A549 (cell line): ENCODE measurements around the gene RASA2.

ENCODE experiments used
- CHD2 ChIP-seq: fragments of 150-350 bp; IDR thresholded peaks from 2 replicates; pipeline ENCODE4 v1.6.1; 2014; ENCODE audit warnings: low read length; ENCODE audit not compliant: partially characterized antibody
- CTCF ChIP-seq: fragments of >200 bp; sonication (Bioruptor Twin); formaldehyde crosslinking; IDR thresholded peaks from 3 replicates; pipeline ENCODE4 v1.5.1; 2016
- EP300 ChIP-seq, 2 experiments: fragments of >200 bp; sonication (Bioruptor Twin); formaldehyde crosslinking; IDR thresholded peaks; 2 replicates in 1 of 2; 3 replicates in 1 of 2; pipeline ENCODE4 v1.6.1; 2016 to 2017
- JUNB ChIP-seq: fragments of >200 bp; sonication (Bioruptor Twin); formaldehyde crosslinking; IDR thresholded peaks from 2 replicates; pipeline ENCODE4 v1.6.1; 2016
- MAX ChIP-seq: IDR thresholded peaks from 2 replicates; pipeline ENCODE4 v1.6.1; 2012
- NR3C1 ChIP-seq: fragments of >200 bp; sonication (Bioruptor Twin); formaldehyde crosslinking; IDR thresholded peaks from 3 replicates; pipeline ENCODE4 v1.6.1; 2017
- POLR2A ChIP-seq: IDR thresholded peaks from 2 replicates; pipeline ENCODE4 v1.6.1; 2012; ENCODE audit warnings: mild to moderate bottlenecking, low read length
- RCOR1 ChIP-seq: fragments of 150-350 bp; IDR thresholded peaks from 2 replicates; pipeline ENCODE4 v1.6.1; 2014; ENCODE audit warnings: antibody characterized with exemption, low read length, low read depth
- TP53 ChIP-seq: fragments of 250-450 bp; sonication (Bioruptor Pico); IDR thresholded peaks from 2 replicates; pipeline ENCODE4 v1.5.0; 2021; ENCODE audit warnings: mild to moderate bottlenecking, moderate library complexity
- ZSCAN20 ChIP-seq: fragments of 250-450 bp; sonication (Bioruptor Pico); IDR thresholded peaks from 2 replicates; pipeline ENCODE4 v1.8.0; 2022; ENCODE audit warnings: mild to moderate bottlenecking, moderate library complexity
- TF ChIP-seq, protein P1 (sequence below): fragments of 450-650 bp; IDR thresholded peaks from 2 replicates; pipeline ENCODE4 v1.6.1; 2014; ENCODE audit warnings: antibody characterized with exemption
- TF ChIP-seq, protein P2 (sequence below): fragments of 200-600 bp; sonication (generic); IDR thresholded peaks from 2 replicates; pipeline ENCODE4 v1.6.1; 2016; ENCODE audit warnings: antibody characterized with exemption, mild to moderate bottlenecking, moderate library complexity
- TF ChIP-seq, protein P3 (sequence below): fragments of >200 bp; sonication (Bioruptor Twin); formaldehyde crosslinking; IDR thresholded peaks from 3 replicates; pipeline ENCODE4 v1.6.1; 2016

DNA sequence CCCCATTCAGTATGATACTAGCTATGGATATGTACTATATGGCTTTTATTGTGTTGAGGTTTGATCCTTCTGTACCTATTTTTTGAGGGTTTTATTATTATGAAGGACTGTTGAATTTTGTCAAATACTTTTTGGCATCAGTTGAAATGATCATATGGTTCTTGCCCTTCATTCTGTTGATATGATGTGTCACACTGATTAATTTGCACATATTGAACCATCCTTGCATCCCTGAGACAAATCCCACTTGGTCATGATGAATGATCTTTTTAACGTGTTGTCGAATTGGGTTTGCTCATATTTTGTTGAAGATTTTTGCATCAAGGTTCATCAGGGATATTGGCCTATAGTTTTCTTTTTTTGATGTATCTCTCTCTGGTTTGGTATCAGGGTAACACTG is 61.0 kb downstream of the RASA2 start:
- TF ChIP-seq POLR2A (no peak), CHD2 (no peak), JUNB (no peak), NR3C1 (no peak), EP300 (IDR thresholded peaks at IDR 0.05) (no peak), CTCF (no peak), ZSCAN20 (no peak), MAX (no peak), RCOR1 (no peak), TP53 (CRISPR knock-in tag) (no peak)
- TF ChIP-seq, protein P1, sequence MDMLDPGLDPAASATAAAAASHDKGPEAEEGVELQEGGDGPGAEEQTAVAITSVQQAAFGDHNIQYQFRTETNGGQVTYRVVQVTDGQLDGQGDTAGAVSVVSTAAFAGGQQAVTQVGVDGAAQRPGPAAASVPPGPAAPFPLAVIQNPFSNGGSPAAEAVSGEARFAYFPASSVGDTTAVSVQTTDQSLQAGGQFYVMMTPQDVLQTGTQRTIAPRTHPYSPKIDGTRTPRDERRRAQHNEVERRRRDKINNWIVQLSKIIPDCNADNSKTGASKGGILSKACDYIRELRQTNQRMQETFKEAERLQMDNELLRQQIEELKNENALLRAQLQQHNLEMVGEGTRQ, result no peak
- TF ChIP-seq, protein P2, sequence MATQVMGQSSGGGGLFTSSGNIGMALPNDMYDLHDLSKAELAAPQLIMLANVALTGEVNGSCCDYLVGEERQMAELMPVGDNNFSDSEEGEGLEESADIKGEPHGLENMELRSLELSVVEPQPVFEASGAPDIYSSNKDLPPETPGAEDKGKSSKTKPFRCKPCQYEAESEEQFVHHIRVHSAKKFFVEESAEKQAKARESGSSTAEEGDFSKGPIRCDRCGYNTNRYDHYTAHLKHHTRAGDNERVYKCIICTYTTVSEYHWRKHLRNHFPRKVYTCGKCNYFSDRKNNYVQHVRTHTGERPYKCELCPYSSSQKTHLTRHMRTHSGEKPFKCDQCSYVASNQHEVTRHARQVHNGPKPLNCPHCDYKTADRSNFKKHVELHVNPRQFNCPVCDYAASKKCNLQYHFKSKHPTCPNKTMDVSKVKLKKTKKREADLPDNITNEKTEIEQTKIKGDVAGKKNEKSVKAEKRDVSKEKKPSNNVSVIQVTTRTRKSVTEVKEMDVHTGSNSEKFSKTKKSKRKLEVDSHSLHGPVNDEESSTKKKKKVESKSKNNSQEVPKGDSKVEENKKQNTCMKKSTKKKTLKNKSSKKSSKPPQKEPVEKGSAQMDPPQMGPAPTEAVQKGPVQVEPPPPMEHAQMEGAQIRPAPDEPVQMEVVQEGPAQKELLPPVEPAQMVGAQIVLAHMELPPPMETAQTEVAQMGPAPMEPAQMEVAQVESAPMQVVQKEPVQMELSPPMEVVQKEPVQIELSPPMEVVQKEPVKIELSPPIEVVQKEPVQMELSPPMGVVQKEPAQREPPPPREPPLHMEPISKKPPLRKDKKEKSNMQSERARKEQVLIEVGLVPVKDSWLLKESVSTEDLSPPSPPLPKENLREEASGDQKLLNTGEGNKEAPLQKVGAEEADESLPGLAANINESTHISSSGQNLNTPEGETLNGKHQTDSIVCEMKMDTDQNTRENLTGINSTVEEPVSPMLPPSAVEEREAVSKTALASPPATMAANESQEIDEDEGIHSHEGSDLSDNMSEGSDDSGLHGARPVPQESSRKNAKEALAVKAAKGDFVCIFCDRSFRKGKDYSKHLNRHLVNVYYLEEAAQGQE, result no peak
- TF ChIP-seq, protein P3, sequence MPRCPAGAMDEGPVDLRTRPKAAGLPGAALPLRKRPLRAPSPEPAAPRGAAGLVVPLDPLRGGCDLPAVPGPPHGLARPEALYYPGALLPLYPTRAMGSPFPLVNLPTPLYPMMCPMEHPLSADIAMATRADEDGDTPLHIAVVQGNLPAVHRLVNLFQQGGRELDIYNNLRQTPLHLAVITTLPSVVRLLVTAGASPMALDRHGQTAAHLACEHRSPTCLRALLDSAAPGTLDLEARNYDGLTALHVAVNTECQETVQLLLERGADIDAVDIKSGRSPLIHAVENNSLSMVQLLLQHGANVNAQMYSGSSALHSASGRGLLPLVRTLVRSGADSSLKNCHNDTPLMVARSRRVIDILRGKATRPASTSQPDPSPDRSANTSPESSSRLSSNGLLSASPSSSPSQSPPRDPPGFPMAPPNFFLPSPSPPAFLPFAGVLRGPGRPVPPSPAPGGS, result no peak
